ENCODE results near the gene MGRN1.

- no peak for TF ChIP-seq CTCF (IDR thresholded peaks at IDR 0.05; ENCODE audit: insufficient read depth, low read depth, low read length)
- TF ChIP-seq EZH2 (IDR thresholded peaks at IDR 0.05; ENCODE audit: insufficient read depth, low read length): no peak
Measured at GRCh38 chr16:4591191-4591590, 33.4 kb upstream of the MGRN1 start.

Measured in astrocyte (in vitro differentiated cells and primary cell).